Hindlimb muscle (tissue), 1 donor: ENCODE measurements around the gene ARL6IP5. TPM values are rescaled to one million over a fixed set of nuclear protein-coding genes. Genes with fewer than 3 reads are reported as not detected.

ENCODE experiments used
- DNase-seq: peaks from one replicate; pipeline ENCODE4 v3.0.0-alpha.2; 2013
- polyA plus RNA-seq: library from polyadenylated mRNA; unstranded; fragments of 120-200 nt; gene quantifications from one replicate; pipeline ENCODE4 v1.2.1, GENCODE V29; 2013; ENCODE audit not compliant: insufficient read length

Gene ARL6IP5, protein sequence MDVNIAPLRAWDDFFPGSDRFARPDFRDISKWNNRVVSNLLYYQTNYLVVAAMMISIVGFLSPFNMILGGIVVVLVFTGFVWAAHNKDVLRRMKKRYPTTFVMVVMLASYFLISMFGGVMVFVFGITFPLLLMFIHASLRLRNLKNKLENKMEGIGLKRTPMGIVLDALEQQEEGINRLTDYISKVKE
- polyA plus RNA-seq = 122 TPM

DNA sequence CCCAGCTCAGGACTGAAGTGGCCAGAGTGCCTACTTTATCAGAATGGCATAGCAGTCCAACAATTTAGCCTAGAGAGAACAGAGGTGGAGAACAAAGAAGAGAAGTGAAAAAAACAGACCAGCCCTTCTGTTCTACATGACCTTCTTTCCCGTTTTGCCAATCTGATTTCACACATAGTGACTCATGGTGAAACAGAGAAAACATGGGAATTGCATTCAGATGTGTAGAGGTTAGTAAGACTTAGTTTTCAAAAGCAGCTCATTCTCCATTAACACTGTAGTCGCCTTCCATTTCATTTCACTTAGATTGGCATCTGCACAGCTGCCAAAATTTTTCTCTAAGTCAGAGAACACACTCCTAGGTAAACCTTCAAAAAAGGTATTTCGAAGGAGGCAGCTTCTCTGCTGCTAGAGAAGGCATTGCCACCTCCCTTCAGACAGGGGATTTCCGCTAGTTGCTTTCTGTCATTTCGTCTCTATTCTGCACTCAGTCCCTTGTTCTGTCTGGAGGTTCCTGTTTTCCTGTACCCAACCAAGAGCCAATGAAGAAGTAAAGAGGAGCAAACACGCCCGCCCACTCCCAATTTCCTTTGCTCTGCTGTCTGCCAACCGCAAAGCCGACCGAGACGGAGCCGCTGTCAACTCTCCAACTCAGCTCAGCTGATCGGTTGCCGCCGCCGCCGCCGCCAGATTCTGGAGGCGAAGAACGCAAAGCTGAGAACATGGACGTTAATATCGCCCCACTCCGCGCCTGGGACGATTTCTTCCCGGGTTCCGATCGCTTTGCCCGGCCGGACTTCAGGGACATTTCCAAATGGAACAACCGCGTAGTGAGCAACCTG lies at the start of gene ARL6IP5:
Gene ARL6IP5 (plus strand): TSS at position 612 of the 842 bp plus-strand sequence. CDS start 111 bp downstream, at position 723.
- peak; percentile 95 for DNase-seq

DNA sequence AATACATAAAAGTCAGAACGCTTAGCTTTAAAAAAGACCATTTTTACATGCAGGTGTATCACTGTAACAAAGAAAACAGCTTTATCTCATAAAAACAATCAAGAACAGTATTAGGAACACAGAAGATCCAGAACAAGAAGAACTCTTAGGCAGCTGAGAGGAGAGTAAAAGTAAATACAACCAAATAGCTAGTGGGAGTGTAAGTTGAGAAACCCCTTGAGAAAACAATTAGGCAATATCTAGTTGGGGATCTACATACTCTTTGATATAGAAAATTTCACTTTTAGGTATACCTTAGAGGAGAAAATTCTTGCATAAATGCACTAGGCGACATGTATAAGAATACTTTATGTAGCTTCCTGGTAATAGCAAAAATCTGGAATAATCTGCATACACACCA lies 40.1 kb upstream of the ARL6IP5 start:
- no peak for DNase-seq

GRCh38 chr3:69048990-69049389 lies 35.7 kb upstream of the ARL6IP5 start:
- no peak for DNase-seq

DNA sequence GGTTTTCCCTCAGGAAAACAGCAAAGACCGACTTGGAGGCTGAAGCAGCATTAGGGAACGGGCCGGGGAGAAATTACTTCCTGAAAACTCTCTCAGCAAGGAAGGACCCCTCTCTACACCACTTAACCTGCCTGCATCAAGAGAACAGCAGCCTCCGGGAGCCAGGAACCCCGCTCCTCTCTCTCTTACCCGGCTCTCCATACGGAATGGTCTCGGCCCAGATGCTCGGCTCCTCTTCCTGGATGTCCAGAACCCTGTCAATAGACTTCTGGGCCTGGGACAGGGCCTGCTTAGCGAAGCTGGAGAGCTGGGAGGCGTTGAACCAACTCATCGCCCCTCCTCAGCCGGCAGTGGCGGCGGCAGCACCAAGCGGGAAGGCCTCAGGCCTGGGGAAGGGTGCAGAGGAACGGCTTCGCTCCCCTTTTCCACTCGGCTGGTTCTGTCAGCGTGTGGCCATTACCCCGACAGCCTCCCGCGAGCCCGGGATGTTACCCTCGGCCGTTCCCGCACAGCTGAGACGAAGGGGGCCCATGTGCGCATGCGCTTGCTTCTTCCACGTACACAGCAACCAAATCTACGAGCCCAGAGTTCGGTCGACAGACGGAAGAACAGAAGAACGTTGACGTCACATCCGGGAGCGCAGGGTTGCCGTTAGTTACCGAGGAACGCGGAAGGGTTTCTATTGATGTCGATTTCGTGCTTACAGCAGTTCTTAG lies 32.8 kb upstream of the ARL6IP5 start, which contains the start of gene TMF1:
Gene TMF1 (minus strand): TSS at position 578 of the 716 bp plus-strand sequence. CDS start 247 bp downstream, at position 331.
- peak; percentile 98 for DNase-seq

DNA sequence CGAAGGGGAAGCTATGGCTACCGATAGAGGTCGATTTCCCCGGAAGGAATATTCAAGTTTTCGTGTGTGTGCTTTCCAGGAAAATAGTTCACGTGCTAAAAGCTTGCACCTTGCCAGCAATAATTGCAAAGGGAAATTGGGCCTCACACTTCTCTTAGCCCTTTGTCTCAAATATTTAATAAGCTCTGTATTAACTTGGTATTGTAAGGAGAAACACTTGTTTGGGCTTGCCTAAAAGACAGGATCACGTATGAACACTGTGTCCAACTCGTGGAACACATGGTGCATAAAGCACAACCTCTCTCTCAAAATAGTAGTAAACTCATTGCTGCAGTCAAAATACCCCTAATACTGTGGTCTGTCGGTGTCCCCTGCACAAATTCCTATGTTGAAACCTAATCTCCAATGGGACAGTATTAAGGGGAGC lies 32.3 kb upstream of the ARL6IP5 start:
- DNase-seq = no peak

GRCh38 chr3:69058180-69058946 lies 26.4 kb upstream of the ARL6IP5 start:
- no peak for DNase-seq

GRCh38 chr3:69058947-69059224 lies 25.9 kb upstream of the ARL6IP5 start:
- no peak for DNase-seq

- DNase-seq = no peak
Measured at GRCh38 chr3:69059688-69060087, 25.0 kb upstream of the ARL6IP5 start.

GRCh38 chr3:69063636-69064035 lies 21.1 kb upstream of the ARL6IP5 start:
- no peak for DNase-seq

GRCh38 chr3:69065318-69065964 lies 19.3 kb upstream of the ARL6IP5 start:
- DNase-seq = no peak

- no peak for DNase-seq
Measured at GRCh38 chr3:69066121-69066520, 18.6 kb upstream of the ARL6IP5 start.

GRCh38 chr3:69072928-69073327 lies 11.8 kb upstream of the ARL6IP5 start:
- no peak for DNase-seq

- DNase-seq = no peak
Measured at GRCh38 chr3:69079269-69080159, 5.2 kb upstream of the ARL6IP5 start.

GRCh38 chr3:69080233-69080920 lies 4.4 kb upstream of the ARL6IP5 start, which contains the start of gene UBA3:
Gene UBA3, minus strand, starts transcription at chr3:69080365. Its CDS starts 12 bp downstream, at chr3:69080353.
- peak; percentile 85 for DNase-seq

DNA sequence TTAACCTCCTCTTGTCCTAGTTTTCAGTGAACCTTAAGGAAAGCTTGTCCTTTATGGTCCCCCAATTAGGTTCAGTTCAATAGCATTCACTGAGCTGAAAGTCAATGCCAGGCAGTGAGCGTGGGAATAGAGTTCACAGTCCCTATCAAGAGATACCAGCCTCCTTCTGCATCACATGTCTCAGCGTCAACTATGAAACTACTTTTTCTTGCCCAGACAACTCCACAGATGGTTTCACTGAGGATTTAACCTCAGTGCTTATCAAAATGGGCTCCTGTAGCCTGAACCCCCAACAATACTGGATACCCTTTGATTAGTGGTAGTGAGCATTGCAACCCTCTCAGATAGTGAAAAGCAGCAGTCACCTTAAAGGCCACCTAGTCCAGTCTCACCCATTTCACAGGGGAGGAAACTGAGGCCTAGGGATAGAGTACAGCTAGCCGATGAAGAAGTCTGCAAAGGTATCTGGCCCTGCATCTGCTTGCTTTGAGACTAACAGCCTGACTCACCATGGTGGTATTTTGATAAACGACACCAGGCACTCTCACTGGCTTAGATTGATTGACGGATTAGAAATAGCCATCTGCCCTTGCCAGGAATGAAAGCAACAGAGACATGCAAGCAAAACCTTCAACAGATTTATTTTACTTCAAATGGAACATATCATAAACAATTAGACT lies 3.0 kb upstream of the ARL6IP5 start:
- DNase-seq = no peak

DNA sequence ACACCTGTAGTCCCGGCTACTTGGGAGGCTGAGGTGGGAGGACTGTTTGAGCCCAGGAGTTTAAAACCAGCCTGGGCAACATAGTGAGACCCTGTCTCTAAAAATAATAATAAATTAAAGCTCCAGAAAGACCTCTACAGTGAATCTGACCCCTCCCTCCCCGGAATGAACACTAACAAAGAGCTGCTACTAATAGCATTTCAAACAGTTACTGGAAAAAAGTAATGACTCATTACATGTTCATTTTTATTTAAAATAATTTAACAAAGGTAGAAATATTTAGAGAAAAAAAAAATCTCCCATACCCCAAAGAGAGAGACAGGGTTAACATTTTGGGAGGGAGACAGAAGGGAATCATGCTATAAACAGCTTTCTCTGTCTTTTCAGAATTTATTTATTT lies 2.4 kb upstream of the ARL6IP5 start:
- no peak for DNase-seq

GRCh38 chr3:69082805-69083204 lies 1.9 kb upstream of the ARL6IP5 start:
- no peak for DNase-seq

GRCh38 chr3:69085168-69085832 lies 563 bp downstream of the ARL6IP5 start:
- DNase-seq = no peak
